K562 (cell line): ENCODE measurements around the gene PSMD8. TPM values are rescaled to one million over a fixed set of nuclear protein-coding genes. Genes with fewer than 3 reads are reported as not detected.
A peak's percentile ranks its signal among the peaks of the same experiment; 100 is the strongest.

Experiments used
- ADNP ChIP-seq: fragments of 200-800 bp; sonication (Bioruptor generic); IDR thresholded peaks from 2 replicates; pipeline ENCODE4 v1.6.1; 2016; ENCODE audit warnings: missing genetic modification characterization, missing compliant biosample characterization
- BRCA1 ChIP-seq, 2 experiments: fragments of 450-650 bp in 1 of 2; sonication (generic) in 1 of 2; formaldehyde crosslinking in 1 of 2; IDR thresholded peaks; 2 replicates each; pipeline versions ENCODE4 v1.5.0 to v1.6.1; 2017 to 2020; ENCODE audit warnings: mild to moderate bottlenecking in 1 of 2, missing genetic modification reagents in 1 of 2
- DPF2 ChIP-seq: fragments of 450-650 bp; IDR thresholded peaks from 2 replicates; pipeline ENCODE4 v1.6.1; 2016
- EGR1 ChIP-seq: fragments of 450-650 bp; conservative IDR thresholded peaks from 2 replicates; pipeline ENCODE4 v1.6.1; 2017; ENCODE audit warnings: mild to moderate bottlenecking
- GABPB2 ChIP-seq: fragments of 250-450 bp; sonication (Bioruptor Pico); conservative IDR thresholded peaks from 2 replicates; pipeline ENCODE4 v1.5.1; 2021; ENCODE audit warnings: mild to moderate bottlenecking
- GTF2E2 ChIP-seq: fragments of 200-800 bp; sonication (Bioruptor generic); IDR thresholded peaks from 2 replicates; pipeline ENCODE4 v1.6.1; 2016; ENCODE audit warnings: missing genetic modification characterization, missing compliant biosample characterization
- MAFF ChIP-seq: IDR thresholded peaks from 2 replicates; pipeline ENCODE4 v1.6.1; 2012; ENCODE audit warnings: low read length, improper control_type of control experiment
- MEF2A ChIP-seq: IDR thresholded peaks from 2 replicates; pipeline ENCODE4 v1.6.1; 2011; ENCODE audit warnings: low read depth, mild to moderate bottlenecking, low read length, moderate library complexity; ENCODE audit not compliant: control insufficient read depth
- PHF21A ChIP-seq: fragments of 450-650 bp; IDR thresholded peaks from 2 replicates; pipeline ENCODE4 v1.6.1; 2017; ENCODE audit warnings: low read depth, borderline replicate concordance
- PML ChIP-seq: IDR thresholded peaks from 2 replicates; pipeline ENCODE4 v1.6.1; 2012; ENCODE audit warnings: low read length, inconsistent platforms
- PURB ChIP-seq: sonication (generic); formaldehyde crosslinking; IDR thresholded peaks from 2 replicates; pipeline ENCODE4 v1.9.0; 2021; ENCODE audit warnings: low read depth, mild to moderate bottlenecking, missing genetic modification reagents
- RCOR1 ChIP-seq, 2 experiments: IDR thresholded peaks; 2 replicates each; pipeline ENCODE4 v1.6.1; 2012; ENCODE audit warnings: low read depth in 2 of 2, low read length in 2 of 2, borderline replicate concordance in 1 of 2, improper control_type of control experiment in 1 of 2
- RNF219 ChIP-seq: fragments of 250-450 bp; sonication (Bioruptor Pico); IDR thresholded peaks from 2 replicates; pipeline ENCODE4 v1.5.0; 2022; ENCODE audit warnings: mild to moderate bottlenecking
- SFPQ ChIP-seq: fragments of 200-400 bp; formaldehyde crosslinking; IDR thresholded peaks from 2 replicates; pipeline ENCODE4 v1.6.1; 2017; ENCODE audit warnings: mild to moderate bottlenecking, low read depth, low read length, moderate library complexity
- SIN3A ChIP-seq, 2 experiments: fragments of 150-350 bp in 1 of 2; IDR thresholded peaks; 2 replicates each; pipeline ENCODE4 v1.6.1; 2011 to 2016; ENCODE audit warnings: borderline replicate concordance in 2 of 2, low read depth in 2 of 2, low read length in 2 of 2, mild to moderate bottlenecking in 2 of 2, moderate library complexity in 2 of 2; ENCODE audit not compliant: control insufficient read depth in 1 of 2
- TSC22D4 ChIP-seq: fragments of 450-650 bp; IDR thresholded peaks from 2 replicates; pipeline ENCODE4 v1.6.1; 2016; ENCODE audit warnings: missing genetic modification characterization, missing biosample characterization, control low read depth
- XRCC5 ChIP-seq: fragments of 200-400 bp; formaldehyde crosslinking; IDR thresholded peaks from 2 replicates; pipeline ENCODE4 v1.6.1; 2017; ENCODE audit warnings: low read depth, mild to moderate bottlenecking, low read length
- ZBTB2 ChIP-seq: fragments of 450-650 bp; IDR thresholded peaks from 2 replicates; pipeline ENCODE4 v1.6.1; 2016; ENCODE audit warnings: antibody characterized with exemption
- ZNF280A ChIP-seq: fragments of 450-650 bp; IDR thresholded peaks from 2 replicates; pipeline ENCODE4 v1.6.1; 2018; ENCODE audit warnings: mild to moderate bottlenecking, low read depth; ENCODE audit not compliant: partially characterized antibody
- ZNF589 ChIP-seq: fragments of 200-800 bp; sonication (Bioruptor generic); IDR thresholded peaks from 2 replicates; pipeline ENCODE4 v1.6.1; 2016; ENCODE audit warnings: low read depth, missing genetic modification characterization, missing compliant biosample characterization
- polyA plus RNA-seq, 8 experiments: library from polyadenylated mRNA; depleted of rRNA in 4 of 8; stranded (reverse) in 5 of 8; unstranded in 3 of 8; fragments of >200 nt; fragmentation: Nextera tagmentation in 2 of 8; fragmentation: Illumina TruSeq in 1 of 8; extraction: Ambion mirVana in 2 of 8; extraction: Trizol in 1 of 8; gene quantifications; 2 replicates each; pipeline versions ENCODE4 v1.2.1 to v1.2.3, GENCODE V29; 2011 to 2014; ENCODE audit warnings: inconsistent platforms in 1 of 8, missing spikeins in 1 of 8
- total RNA-seq, 7 experiments: library from RNA; depleted of rRNA in 6 of 7; stranded (reverse); fragments of >200 nt in 6 of 7; fragmentation: Illumina TruSeq in 2 of 7; extraction: Trizol in 2 of 7; gene quantifications; 2 replicates each; pipeline versions ENCODE4 v1.2.1 to v1.2.3, GENCODE V29; 2011 to 2021; ENCODE audit warnings: low replicate concordance in 1 of 7

The PSMD8 gene
- total and polyA plus RNA-seq, 9 of the 15 experiments (the other 6 are each of a cell fraction or from before 2014, with no cell fraction given) = 130 to 583 (median 315) TPM

- TF ChIP-seq RCOR1 (IDR thresholded peaks at IDR 0.05; ENCODE audit: borderline replicate concordance in 1 of 2, low read depth in 2 of 2, low read length in 2 of 2) = 0 out of 4 replicates have a peak, but pooled peaks of 1 of the 2 experiments have one; percentile 42
- no peak for TF ChIP-seq ADNP (tag)
- no peak for TF ChIP-seq PHF21A
- no peak for TF ChIP-seq MAFF
- TF ChIP-seq PURB = no peak
- peak; percentile 81 for TF ChIP-seq EGR1
- TF ChIP-seq ZNF280A = no peak
- TF ChIP-seq XRCC5 = no peak
- TF ChIP-seq RNF219 (CRISPR knock-in tag) = no peak
- no peak for TF ChIP-seq GTF2E2 (tag)
- peak; percentile 29; the same call in 1 of the 2 replicates for TF ChIP-seq ZBTB2
- TF ChIP-seq SIN3A (IDR thresholded peaks at IDR 0.05; ENCODE audit: borderline replicate concordance in 2 of 2, control insufficient read depth in 1 of 2, low read depth in 2 of 2, low read length in 2 of 2) = no peak
- no peak for TF ChIP-seq PML
- no peak for TF ChIP-seq BRCA1 (IDR thresholded peaks at IDR 0.05)
- TF ChIP-seq BRCA1 (CRISPR knock-in tag; IDR thresholded peaks at IDR 0.05) = no peak
- no peak for TF ChIP-seq SFPQ
- TF ChIP-seq TSC22D4 (tag) = no peak
- TF ChIP-seq MEF2A = no peak
- peak; percentile 90 for TF ChIP-seq DPF2
- no peak for TF ChIP-seq GABPB2 (CRISPR knock-in tag)
- no peak for TF ChIP-seq ZNF589 (CRISPR knock-in tag)
Observed at GRCh38 chr19:38392707-38393308, 18.4 kb downstream of the PSMD8 start (continued).
